GM21723 (cell line): Measurements from ENCODE around the gene MAZ.

Experiments
- ATAC-seq: cut with Tn5 transposase; IDR thresholded peaks from one replicate; pipeline ENCODE4 v1.9.1; 2021; ENCODE audit warnings: mild to moderate bottlenecking, moderate library complexity; ENCODE audit not compliant: unreplicated experiment

Gene MAZ

DNA sequence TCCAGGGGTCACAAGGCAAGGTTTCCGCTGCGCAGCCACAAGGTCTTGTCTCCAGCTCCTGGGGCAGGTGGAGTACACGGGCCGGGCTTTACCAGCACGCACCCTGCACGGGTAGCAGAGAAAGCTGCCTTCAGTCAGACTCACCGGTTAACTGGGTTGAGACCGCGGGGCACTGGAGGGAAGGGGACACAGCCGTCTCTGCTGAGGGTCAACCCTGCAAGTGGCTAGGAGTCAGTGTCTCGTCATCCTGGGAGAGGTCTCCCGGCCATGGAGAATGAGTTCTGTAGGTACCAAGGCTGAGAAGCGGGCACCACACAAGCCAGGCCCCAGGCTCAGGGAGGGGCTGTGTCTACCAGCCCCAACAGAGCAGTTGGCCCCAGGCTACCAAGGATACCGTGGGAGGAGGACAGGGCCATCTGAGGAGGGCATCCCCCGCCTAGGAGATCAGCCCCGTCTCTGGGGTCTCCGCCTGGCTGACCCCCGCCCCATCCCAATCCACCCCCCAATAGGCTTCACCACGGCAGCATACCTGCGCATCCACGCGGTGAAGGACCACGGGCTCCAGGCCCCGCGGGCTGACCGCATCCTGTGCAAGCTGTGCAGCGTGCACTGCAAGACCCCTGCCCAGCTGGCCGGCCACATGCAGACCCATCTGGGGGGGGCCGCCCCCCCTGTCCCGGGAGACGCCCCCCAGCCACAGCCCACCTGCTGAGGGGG lies 2.9 kb downstream of the MAZ start:
- no peak for ATAC-seq

DNA sequence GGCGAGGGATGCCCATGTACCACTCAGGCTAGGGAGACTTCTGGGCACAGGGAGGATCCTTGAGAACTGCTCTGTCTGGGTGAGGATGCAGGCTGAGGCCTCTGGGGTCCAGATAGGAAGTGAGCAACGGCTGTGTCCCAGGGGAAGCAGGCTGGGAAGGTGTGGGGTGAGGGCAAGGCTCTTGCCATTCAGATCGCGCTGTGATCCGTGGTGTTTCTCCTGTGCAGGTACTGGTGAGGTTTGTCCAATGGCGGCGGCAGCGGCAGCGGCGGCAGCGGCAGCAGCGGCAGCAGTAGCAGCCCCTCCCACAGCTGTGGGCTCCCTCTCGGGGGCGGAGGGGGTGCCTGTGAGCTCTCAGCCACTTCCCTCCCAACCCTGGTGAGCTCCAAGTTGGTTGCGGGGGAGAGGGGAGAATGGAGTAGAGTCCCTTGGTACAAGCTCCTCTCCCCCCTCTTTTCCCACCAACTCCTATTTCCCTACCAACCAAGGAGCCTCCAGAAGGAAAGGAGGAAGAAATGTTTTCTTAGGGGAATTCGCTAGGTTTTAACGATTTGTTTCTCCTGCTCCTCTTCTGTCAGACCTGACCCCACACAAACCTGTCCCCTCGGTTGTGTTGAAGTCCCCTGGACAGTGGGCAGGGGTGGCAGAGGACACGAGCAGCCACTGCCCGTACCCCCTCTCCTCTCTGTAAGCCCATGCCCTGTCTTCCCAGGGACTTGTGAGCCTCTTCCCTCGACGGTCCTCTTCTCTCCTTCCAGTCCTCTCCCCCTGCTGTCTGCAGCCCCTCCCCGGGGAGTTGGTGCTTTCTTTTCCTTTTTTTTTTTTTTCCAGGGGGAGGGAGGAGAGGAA lies 3.7 kb downstream of the MAZ start:
- no peak for ATAC-seq

DNA sequence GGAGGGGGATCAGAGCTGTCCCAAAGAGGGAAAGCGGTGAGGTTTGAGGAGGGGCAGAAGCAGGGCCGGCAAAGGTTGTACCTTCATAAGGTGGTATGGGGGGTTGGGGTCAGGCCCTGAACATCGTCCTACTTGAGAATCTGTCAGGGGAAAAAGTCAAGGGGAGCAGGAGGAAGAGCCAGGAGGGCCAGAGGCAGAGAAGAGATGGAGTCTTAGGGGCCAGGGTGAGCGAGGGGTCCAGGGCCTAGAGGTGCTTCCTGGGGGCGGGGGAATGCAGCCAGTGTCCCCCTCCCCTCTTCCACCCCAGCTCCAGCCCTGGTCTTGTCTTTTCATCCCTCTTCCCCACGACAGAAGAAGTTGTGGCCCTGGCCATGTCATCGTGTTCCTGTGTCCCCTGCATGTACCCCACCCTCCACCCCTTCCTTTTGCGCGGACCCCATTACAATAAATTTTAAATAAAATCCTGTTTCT lies 4.4 kb downstream of the MAZ start:
- no peak for ATAC-seq

DNA sequence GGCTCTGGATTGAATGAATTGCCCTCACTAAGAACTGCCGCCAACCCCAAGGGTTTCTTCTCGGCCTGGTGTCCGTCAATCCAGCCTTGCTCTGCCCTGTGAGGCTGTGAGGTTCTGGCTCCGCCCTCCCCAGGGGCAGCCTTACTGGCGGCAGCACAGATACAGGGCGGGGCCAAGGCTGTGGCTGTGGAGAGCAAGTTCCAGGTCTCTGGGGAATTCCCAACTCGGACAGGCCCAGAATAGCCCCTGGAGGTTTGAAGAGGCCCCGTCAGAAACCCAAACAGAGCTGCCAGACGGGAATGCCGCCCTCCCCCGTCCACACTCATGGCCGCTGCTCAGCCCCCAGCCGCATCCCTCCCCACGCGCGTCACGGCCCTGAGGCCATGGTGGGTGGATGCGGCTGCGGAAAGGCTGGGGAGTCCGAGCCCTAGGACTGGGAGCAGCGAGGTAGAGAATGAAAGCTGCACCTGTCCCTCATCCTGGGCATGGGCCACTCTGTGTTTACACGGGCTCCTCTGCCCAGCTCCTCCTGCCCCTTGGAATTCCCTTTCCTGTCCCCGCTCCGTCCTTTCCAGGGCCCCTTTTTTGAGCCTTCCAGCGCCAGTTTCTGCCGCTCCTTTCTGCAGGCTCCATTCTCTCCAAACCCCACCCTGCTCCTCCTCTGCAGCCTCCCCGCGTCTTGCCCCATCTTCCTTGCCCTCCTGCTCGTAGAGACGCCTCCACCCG lies 5.0 kb downstream of the MAZ start:
- peak; percentile 40 for ATAC-seq

DNA sequence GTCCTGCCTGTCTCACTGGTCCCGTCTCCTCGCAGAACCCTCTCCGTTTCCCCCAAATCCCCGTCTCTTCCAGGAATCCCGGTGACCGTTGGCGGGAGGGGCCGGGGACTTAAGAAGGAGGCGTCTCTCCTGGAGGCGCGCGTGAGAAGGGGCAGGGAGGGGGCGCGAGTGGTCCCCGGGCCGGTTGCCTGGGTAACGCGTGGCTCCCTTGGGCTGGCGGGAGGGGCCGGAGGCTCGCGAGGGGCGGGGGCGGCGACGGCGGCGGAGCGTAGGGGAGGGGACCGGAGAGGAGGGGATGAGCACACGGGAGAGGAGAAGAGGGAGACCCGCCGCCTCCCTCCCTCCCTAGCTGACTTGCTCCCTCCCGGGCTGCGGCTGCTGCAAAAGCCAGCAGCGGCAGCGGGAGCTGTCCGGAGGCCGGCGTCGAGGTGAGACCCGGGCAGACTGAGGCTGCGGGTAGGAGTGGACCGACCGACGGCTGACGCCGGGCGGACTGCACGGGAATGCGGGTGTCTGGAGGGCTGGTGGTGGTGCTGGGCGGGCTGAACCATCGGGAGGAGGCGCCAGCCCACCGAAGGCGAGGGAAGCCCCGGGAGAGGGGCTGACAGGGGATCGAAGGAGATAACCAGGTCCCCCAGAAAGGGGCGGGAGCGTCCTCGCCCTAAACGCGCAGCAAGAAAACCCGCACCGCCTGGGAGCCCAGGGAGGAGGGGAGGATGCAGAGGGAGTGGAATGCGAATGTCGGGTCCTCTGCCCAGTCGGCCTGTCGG lies 5.8 kb downstream of the MAZ start, which contains the start of gene PRRT2:
PRRT2 (plus strand) TSS at position 298 of the 770 bp plus-strand sequence. CDS start 862 bp downstream, outside the sequence.
- ATAC-seq, result no peak

DNA sequence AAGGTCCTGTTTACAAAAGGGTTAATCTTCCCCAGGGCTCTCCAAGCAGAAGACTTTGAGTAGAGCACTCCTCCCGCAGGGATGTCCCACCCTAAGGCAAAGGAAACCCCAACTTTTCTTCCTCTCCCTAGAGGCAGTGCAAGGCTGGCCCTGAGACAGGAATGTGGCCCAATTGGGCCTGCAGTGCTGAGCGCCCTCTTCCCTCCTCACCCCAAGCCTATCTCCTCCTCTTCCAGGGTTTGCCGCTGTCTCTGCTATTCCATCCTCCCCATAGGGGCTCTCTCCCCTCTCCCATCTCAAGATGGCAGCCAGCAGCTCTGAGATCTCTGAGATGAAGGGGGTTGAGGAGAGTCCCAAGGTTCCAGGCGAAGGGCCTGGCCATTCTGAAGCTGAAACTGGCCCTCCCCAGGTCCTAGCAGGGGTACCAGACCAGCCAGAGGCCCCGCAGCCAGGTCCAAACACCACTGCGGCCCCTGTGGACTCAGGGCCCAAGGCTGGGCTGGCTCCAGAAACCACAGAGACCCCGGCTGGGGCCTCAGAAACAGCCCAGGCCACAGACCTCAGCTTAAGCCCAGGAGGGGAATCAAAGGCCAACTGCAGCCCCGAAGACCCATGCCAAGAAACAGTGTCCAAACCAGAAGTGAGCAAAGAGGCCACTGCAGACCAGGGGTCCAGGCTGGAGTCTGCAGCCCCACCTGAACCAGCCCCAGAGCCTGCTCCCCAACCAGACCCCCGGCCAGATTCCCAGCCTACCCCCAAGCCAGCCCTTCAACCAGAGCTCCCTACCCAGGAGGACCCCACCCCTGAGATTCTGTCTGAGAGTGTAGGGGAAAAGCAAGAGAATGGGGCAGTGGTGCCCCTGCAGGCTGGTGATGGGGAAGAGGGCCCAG lies 6.7 kb downstream of the MAZ start:
- no peak for ATAC-seq

DNA sequence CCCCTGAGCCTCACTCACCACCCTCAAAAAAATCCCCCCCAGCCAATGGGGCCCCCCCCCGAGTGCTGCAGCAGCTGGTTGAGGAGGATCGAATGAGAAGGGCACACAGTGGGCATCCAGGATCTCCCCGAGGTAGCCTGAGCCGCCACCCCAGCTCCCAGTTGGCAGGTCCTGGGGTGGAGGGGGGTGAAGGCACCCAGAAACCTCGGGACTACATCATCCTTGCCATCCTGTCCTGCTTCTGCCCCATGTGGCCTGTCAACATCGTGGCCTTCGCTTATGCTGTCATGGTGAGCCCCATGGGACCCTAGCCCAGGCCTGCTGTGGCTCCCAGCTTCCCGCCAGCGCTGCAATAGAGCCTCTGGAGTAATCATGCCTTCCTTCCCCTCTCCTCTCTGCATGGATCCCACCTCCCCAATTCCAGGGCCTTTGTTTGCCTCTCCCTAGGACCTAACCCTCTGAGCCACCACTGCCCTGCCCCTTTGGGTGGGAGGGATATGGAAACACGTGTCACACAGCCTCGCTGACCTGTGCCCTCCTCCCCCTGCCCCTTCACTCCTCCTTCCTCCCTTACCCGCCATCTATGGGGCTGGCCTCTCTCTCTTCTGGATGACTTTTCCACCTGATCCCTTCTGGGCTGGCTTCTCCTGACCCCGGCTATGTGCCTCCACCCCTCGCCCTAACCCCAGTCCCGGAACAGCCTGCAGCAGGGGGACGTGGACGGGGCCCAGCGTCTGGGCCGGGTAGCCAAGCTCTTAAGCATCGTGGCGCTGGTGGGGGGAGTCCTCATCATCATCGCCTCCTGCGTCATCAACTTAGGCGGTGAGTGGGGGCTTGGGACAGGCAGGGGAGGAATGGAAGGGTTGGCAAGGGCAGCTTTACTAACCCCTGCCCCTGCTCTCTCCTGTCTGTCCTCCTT lies 7.6 kb downstream of the MAZ start:
- no peak for ATAC-seq

DNA sequence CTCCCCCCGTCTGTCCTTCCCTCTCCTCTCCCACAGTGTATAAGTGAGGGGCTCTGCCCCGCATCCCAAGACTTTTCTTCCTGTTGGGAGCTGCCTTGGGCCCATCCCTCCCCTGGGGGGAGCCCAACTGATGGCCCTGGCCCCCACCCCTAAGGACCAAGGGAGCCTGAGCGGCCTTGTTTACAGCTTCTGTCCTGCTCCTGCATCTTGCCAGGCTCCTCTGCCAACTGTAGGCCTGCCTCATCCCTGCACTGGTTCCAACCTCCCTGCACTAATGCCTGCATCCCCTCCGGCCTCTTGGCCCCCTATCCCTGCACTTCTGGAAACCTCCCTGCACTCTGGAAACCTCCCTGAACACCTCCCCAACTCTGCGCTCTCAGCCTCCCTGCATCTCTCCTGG lies 8.3 kb downstream of the MAZ start:
- ATAC-seq, result no peak

DNA sequence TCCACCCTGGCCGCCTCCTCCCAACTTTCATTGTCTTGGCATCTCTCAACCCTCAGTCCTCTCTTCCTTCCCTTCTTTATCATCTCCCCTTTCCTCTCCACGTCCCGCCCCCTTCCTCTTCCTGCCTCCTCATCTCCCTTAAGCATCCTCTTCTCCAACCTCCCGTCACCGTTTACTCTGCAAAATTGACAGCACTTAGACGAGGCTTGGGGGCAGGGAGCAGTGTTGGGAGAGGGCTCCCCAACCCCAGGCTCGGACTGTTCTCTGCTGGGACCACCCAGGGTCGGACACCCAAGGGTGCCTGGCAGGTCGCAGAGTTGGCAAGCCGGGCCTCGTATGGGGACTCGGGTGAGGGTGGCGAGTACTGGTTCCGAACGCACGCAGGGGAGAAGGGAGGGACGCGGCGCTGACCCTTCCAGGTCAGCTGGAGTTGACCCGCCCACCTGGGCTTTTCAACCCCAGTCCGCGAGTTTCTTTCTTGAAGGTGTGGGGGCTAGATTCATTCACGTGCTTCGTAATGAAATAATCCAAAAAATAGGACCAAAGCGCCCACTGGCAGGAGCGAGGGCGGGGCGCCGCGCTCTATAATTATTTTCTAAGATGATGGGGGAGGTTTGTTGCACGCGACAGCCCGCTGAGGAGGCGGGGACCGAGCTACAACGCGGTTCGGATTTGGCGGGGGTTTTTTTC lies 8.8 kb downstream of the MAZ start:
- no peak for ATAC-seq

DNA sequence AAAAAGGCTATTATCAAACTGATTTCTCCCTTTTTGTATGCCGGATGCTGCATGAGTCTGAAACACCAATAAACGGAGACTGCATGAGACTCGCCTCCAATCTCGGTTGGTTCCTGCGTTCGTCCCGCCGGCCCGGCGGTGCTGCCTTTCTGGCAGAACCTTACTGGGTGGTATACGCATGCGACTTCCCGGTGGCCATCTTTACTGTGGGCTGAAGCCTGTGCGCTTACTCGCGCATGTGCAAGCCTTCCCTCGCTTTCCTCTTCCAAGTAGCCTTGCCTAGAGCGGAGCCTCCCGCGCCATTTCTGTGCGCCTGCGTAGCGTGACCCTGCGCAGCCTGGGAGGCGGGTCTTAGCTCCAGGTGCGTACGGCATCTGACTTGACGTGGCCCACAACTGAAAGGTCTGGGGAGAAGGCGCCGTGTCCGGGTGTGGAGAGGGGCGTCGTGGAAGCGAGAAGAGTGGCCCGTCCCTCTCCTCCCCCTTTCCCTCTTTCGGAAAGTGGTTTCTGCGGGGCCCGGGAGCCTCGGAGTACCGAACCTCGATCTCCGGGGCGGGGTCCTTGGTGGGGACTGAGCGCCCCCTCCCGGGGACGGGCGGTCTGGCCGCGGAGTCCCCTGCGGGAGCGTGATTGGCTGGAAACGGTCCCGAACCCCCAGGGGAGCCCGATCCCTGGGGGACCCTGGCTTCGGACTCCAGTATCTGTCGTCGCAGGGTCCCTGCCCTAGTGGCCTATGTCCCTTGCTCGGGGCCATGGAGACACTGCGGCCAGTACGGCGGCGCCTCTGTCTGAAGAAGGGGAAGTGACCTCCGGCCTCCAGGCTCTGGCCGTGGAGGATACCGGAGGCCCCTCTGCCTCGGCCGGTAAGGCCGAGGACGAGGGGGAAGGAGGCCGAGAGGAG lies 9.7 kb downstream of the MAZ start, which contains the start of gene PAGR1:
PAGR1 (plus strand) TSS at position 360 of the 901 bp plus-strand sequence; CDS start at position 734, 374 bp downstream.
- peak; percentile 54 for ATAC-seq

DNA sequence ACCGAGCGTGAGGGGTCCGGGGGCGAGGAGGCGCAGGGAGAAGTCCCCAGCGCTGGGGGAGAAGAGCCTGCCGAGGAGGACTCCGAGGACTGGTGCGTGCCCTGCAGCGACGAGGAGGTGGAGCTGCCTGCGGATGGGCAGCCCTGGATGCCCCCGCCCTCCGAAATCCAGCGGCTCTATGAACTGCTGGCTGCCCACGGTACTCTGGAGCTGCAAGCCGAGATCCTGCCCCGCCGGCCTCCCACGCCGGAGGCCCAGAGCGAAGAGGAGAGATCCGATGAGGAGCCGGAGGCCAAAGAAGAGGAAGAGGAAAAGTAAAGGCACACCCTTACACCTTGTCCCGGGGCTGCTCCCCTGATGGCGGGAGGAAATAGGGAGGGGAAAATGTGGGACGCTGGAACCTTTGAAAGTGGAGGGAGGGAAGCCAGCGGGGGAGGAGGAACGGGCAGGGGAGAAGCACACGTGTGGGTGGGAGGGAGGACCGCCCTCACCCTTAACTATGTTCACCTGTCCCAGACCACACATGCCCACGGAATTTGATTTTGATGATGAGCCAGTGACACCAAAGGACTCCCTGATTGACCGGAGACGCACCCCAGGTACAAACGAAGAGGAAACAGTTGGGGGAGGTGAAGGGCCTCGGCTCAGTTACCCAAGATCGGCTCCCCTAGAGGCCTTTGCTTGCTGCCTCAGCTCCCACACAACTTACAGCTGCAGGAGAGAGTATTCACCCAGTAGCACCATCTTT lies 10.5 kb downstream of the MAZ start:
- ATAC-seq, result peak; percentile 26

DNA sequence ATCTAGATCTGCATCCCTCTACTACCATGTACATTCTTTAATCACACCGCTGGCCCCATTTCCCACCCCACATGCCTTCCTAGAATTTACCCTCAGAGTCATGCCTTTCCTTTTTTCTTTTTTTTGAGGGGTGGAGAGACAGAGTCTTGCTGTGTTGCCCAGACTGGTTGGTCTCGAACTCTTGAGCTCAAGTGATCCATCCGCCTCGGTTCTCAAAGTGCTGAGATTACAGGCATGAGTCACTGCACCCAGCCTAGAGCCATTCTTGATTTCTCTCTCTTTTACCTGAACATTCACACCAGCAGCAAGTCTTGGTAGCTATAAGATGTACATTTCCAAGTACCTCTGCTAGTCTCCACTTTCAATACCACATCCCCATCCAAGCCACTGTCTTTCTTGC lies 11.8 kb downstream of the MAZ start:
- no peak for ATAC-seq

DNA sequence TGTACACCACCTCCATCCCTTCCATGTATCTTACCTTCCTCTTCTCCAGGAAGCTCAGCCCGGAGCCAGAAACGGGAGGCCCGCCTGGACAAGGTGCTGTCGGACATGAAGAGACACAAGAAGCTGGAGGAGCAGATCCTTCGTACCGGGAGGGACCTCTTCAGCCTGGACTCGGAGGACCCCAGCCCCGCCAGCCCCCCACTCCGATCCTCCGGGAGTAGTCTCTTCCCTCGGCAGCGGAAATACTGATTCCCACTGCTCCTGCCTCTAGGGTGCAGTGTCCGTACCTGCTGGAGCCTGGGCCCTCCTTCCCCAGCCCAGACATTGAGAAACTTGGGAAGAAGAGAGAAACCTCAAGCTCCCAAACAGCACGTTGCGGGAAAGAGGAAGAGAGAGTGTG lies 13.2 kb downstream of the MAZ start:
- no peak for ATAC-seq

DNA sequence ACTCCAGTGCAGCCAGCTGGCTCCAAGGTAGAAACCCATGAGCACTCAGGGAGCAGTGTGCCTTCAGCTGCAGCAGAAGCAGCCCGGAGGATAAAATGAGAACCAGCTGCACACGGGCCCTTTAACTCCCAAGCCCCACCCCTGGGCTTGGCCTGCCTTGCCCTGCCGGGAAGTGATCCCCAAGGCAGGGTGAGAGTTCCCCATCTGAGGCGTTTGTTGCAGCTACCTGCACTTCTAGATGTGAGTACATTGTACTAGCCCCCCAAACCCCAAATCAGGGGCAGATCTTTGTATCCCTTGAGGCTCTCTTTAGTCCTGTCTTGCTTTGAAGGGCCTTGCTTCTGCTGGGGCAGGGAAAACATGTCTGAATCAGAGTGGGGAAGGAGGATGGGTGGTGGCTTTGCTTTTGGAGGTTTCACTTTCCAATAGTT lies 14.0 kb downstream of the MAZ start, which contains the start of gene MVP:
MVP (plus strand) TSS at position 192 of the 431 bp plus-strand sequence. CDS start 10,088 bp downstream, outside the sequence.
- no peak for ATAC-seq

DNA sequence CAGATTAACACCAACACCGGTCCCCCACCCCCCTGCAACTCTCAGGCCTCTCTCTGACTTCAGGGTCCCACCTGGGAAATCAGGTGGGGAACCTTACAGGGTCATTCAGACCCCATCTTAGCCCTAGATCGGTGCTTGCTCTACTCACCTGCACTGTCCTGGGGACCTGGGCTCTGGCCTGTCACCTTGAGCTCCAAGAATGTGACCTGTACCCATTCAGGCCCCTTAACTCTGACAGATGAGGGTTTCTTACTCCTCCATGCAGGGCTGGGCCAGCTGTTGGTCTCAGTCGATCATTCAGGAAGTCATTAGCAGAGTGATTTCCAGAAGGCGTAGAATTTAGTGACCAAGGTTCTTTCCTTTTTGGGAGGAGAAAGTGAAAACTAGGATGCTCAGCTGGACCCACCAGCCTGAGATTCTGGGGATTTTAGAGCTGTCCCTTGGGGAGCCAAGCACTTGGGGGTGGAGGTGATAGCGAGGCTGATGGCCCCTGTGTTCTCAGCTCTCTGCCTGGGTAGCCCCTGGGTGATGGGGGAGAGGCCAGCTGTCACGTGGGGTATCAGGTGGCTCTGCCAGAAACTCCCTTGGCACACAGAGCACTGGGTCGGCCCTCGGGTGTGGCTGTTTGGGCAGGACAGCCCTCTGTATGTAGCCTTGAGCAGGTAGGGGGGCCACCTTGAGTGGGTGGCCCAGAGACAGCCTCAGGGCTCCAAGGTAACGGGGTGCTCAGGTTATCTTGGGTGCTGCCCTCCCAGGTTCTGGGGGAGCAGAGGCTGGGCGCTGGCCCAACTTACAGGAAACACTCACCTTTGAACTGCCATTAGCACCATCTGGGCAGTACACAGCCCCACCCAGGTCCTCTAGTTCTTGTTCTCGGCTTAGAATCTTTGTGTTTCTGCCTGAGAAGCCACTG lies 14.7 kb downstream of the MAZ start:
- peak; percentile 39 for ATAC-seq
